Ovary (tissue), 3 donors: ENCODE results near the gene ACAP2.

Experiments
- CTCF ChIP-seq, 3 donors: fragments of 450-650 bp in 2 of 3; fragments of 200-600 bp in 1 of 3; IDR thresholded peaks; one replicate each; pipeline versions ENCODE4 v1.5.1 to v1.8.0; 2016 to 2022; ENCODE audit warnings: antibody characterized with exemption in 3 of 3, mild to moderate bottlenecking in 1 of 3
- POLR2A ChIP-seq: fragments of 450-650 bp; IDR thresholded peaks from one replicate; pipeline ENCODE4 v1.6.1; 2017; ENCODE audit warnings: antibody characterized with exemption, mild to moderate bottlenecking, moderate library complexity
- donor health status: DM: no; HTN: no; CAD: no.

- TF ChIP-seq CTCF (IDR thresholded peaks at IDR 0.05) (peak; percentile 90 to 96 (median 95)), POLR2A (no peak)
Observed at GRCh38 chr3:195271410-195272243, 171.2 kb downstream of the ACAP2 start.
